Testis (tissue), 3 donors: Measurements from ENCODE around the gene MAGI2. TPM values are rescaled to one million over a fixed set of nuclear protein-coding genes. Genes with fewer than 3 reads are reported as not detected.

Experiments
- DNase-seq: peaks from one replicate; pipeline ENCODE4 v3.0.0-alpha.2; 2019
- H3K27ac ChIP-seq, 2 donors: fragments of 200-600 bp; sonication (generic); one replicate each; pipeline ENCODE4 v1.5.1; 2019
- H3K27me3 ChIP-seq: fragments of 200-600 bp; sonication (generic); one replicate; pipeline ENCODE4 v1.5.1; 2019
- H3K36me3 ChIP-seq: fragments of 200-600 bp; sonication (generic); one replicate; pipeline ENCODE4 v1.5.1; 2017; ENCODE audit warnings: low read depth; ENCODE audit errors: missing control alignments
- H3K4me1 ChIP-seq: fragments of 200-600 bp; sonication (generic); one replicate; pipeline ENCODE4 v1.5.1; 2019
- H3K4me3 ChIP-seq, 2 donors: fragments of 200-600 bp; sonication (generic); one replicate each; pipeline ENCODE4 v1.5.1; 2017 to 2019
- H3K9me3 ChIP-seq: fragments of 200-600 bp; sonication (generic); one replicate; pipeline ENCODE4 v1.5.1; 2017
- POLR2A ChIP-seq: fragments of 450-650 bp; IDR thresholded peaks from one replicate; pipeline ENCODE4 v1.6.1; 2017; ENCODE audit warnings: antibody characterized with exemption, mild to moderate bottlenecking, moderate library complexity
- WGBS, 2 donors: methylation state at CpG; one replicate each; pipeline ENCODE4 v1.1.5; 2018; 5-methylcytosine and 5-hydroxymethylcytosine counted together
- intact Hi-C: fragments of 100-400 bp; cut with DNase I; formaldehyde crosslinking; loops from one replicate; pipeline ENCODE4 v1.15.1; 2023; ENCODE audit warnings: low total_unique reads
- polyA plus RNA-seq: library from polyadenylated mRNA; stranded (reverse); fragments of 350-450 nt; fragmentation: Illumina TruSeq; extraction: RNeasy Lipid Tissue Mini Kit (QIAGEN cat#74804); gene quantifications from one replicate; pipeline ENCODE4 v1.2.3, GENCODE V29; 2014; ENCODE audit warnings: low read depth, low replicate concordance; ENCODE audit not compliant: insufficient read depth
- total RNA-seq, 2 donors: library from RNA; depleted of rRNA; stranded (reverse); fragments of >200 nt; gene quantifications; one replicate each; pipeline ENCODE4 v1.2.3, GENCODE V29; 2016
- TF ChIP-seq, protein P1 (sequence below), 3 experiments: fragments of 450-650 bp in 2 of 3; fragments of 200-600 bp in 1 of 3; sonication (generic) in 1 of 3; IDR thresholded peaks; one replicate each; pipeline ENCODE4 v1.5.1; 2016 to 2019; ENCODE audit warnings: antibody characterized with exemption in 3 of 3, mild to moderate bottlenecking in 2 of 3, moderate library complexity in 1 of 3

The MAGI2 gene
- total and polyA plus RNA-seq, 3 donors from 2014 or later, result 11.2 to 13.1 (median 12.4) TPM

DNA sequence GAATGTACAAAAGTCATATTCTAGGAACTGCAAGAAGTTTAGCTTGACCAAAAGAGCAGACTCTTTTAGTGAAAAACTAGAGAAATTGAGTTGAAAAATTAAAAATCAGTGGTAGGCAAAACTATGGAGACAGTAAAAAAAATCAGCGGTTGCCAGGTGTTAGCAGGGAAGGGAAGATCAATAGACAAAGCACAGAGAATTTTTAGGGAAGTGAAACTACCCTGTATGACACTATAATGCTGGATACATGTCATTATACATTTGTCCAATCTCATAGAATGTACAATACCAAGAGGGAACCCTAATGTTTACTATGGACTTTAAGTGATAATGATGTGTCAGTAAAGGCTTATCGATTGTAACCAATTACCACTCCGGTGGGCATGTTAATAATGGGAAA is 761.9 kb downstream of the MAGI2 start:
- intact Hi-C loops, result no loop called here
- H3K4me3 ChIP-seq, result no peak overlapping the region
- 86 to 93% methylated on average over 3 of the region's 3 CpGs for WGBS, 2 donors
- H3K27ac ChIP-seq, result no peak overlapping the region
- H3K27me3 ChIP-seq, result no peaks in the 10 kb centered on the region
- H3K4me1 ChIP-seq, result no peaks in the 10 kb centered on the region
- no peaks in the 10 kb centered on the region for H3K9me3 ChIP-seq
- no peaks in the 10 kb centered on the region for H3K36me3 ChIP-seq
- no peak for TF ChIP-seq POLR2A
- TF ChIP-seq, protein P1, sequence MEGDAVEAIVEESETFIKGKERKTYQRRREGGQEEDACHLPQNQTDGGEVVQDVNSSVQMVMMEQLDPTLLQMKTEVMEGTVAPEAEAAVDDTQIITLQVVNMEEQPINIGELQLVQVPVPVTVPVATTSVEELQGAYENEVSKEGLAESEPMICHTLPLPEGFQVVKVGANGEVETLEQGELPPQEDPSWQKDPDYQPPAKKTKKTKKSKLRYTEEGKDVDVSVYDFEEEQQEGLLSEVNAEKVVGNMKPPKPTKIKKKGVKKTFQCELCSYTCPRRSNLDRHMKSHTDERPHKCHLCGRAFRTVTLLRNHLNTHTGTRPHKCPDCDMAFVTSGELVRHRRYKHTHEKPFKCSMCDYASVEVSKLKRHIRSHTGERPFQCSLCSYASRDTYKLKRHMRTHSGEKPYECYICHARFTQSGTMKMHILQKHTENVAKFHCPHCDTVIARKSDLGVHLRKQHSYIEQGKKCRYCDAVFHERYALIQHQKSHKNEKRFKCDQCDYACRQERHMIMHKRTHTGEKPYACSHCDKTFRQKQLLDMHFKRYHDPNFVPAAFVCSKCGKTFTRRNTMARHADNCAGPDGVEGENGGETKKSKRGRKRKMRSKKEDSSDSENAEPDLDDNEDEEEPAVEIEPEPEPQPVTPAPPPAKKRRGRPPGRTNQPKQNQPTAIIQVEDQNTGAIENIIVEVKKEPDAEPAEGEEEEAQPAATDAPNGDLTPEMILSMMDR (IDR thresholded peaks at IDR 0.05), result no peak
- no peak for DNase-seq

DNA sequence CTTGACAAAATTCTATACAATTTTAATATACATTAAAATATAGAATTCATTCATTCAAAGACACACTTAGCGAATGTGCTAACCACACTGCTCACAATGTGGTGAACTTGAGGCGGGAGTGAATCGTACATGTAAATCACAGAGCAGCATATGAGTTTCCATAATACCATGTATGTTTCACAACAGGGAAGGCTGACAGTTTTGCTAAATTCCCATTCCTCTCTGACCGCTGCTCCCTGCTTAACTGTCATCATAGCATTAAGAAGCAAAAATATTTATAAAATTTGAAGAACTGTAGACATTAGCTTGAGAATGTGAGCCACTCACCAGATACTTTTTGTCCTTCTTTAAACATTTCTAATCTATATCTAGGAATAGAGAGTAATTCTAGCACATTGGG is 763.3 kb downstream of the MAGI2 start:
- 93 to 97% methylated on average over 4 of the region's 4 CpGs for WGBS, 2 donors
- intact Hi-C loops, result no loop called here
- Histone ChIP-seq H3K27me3 (no peaks in the 10 kb centered on the region), H3K4me3 (no peak overlapping the region), H3K9me3 (no peaks in the 10 kb centered on the region), H3K27ac (no peak overlapping the region), H3K4me1 (no peaks in the 10 kb centered on the region), H3K36me3 (no peaks in the 10 kb centered on the region)
- TF ChIP-seq, protein P1 (IDR thresholded peaks at IDR 0.05), result no peak
- TF ChIP-seq POLR2A, result no peak
- no peak for DNase-seq

DNA sequence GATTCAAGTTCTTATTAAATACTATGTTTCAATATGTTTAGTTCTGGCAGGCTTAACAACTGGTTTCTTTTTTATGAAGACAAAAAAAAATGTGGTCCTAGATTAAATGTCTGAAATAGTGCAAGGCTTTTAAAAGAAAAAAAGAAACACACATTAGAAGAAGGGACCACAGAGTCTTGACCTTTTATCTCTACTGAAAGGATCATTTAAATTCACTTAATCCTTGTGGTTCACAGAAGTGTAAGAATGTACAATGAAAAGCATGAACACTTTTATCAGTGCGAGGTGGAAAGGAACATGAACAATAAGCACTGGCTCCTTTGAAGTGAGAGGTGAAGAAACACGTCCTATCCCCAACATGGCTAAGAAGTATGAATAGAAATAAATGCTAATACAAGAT is 765.1 kb downstream of the MAGI2 start:
- no peaks in the 10 kb centered on the region for H3K9me3 ChIP-seq
- H3K4me3 ChIP-seq, result no peak overlapping the region
- 55% methylated on average over 2 of the region's 2 CpGs for WGBS, 2 donors
- intact Hi-C loops, result no loop called here
- DNase-seq, result no peak
- TF ChIP-seq, protein P1 (IDR thresholded peaks at IDR 0.05), result no peak
- TF ChIP-seq POLR2A, result no peak
- H3K27me3 ChIP-seq, result no peaks in the 10 kb centered on the region
- no peaks in the 10 kb centered on the region for H3K36me3 ChIP-seq
- no peaks in the 10 kb centered on the region for H3K4me1 ChIP-seq
- H3K27ac ChIP-seq, result no peak overlapping the region

DNA sequence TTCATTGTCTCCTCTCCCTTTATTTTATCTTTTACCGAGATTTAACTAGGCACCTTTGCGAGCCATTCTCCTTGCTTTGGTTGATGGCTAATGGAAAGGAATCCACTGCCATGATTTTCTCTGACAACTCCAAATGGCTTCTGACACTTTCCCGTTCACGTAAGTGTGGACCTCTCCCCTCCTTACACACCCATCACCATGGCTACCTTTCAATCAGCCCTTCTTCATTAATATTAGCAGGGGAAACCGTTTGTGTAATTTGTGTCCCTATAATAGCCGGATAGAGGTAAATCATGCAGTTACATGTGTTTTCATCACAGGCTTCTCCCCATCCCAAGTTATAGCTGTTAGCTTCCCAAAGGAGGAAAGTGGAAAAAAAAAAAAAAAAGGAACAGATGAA is 767.3 kb downstream of the MAGI2 start:
- intact Hi-C loops, result no loop called here

DNA sequence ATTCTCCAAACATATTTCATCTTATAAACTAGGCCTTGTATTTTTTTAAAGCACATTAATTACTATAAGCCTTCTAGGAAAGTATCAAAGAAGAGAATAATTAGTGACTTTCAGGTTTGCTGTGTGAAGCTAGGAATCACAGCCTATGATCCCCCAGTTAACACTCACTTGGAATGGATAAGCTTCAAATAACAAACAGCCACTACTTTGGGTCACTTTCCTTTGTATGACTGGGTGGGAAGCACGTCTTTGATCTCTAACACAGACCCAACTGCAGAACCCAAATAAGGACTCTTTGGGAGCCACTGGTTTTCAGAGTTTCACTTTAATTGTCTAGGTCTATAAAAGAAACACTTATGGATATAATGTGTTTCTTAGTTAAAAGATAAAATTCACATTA is 769.3 kb downstream of the MAGI2 start:
- 79 to 94% methylated on average over 1 of the region's 1 CpG for WGBS, 2 donors

More for the DNA sequence above, 767.3 kb downstream of the MAGI2 start:
- no peaks in the 10 kb centered on the region for H3K9me3 ChIP-seq
- no peaks in the 10 kb centered on the region for H3K27me3 ChIP-seq
- no peak overlapping the region for H3K27ac ChIP-seq
- TF ChIP-seq POLR2A, result no peak
- TF ChIP-seq, protein P1 (IDR thresholded peaks at IDR 0.05), result no peak
- H3K4me3 ChIP-seq, result no peak overlapping the region
- DNase-seq, result no peak
- H3K36me3 ChIP-seq, result no peaks in the 10 kb centered on the region
- no peaks in the 10 kb centered on the region for H3K4me1 ChIP-seq
- WGBS, 2 donors, result 76 to 82% methylated on average over 6 of the region's 6 CpGs

More for the DNA sequence above, 769.3 kb downstream of the MAGI2 start:
- Histone ChIP-seq H3K4me3 (no peak overlapping the region), H3K27me3 (no peaks in the 10 kb centered on the region), H3K4me1 (no peaks in the 10 kb centered on the region), H3K9me3 (no peaks in the 10 kb centered on the region), H3K36me3 (no peaks in the 10 kb centered on the region), H3K27ac (no peak overlapping the region)
- intact Hi-C loops, result no loop called here
- no peak for DNase-seq
- TF ChIP-seq, protein P1 (IDR thresholded peaks at IDR 0.05), result no peak
